Natural killer cell (primary cell): ENCODE measurements around the gene MPHOSPH9. TPM values are rescaled to one million over a fixed set of nuclear protein-coding genes. Genes with fewer than 3 reads are reported as not detected.

ENCODE experiments used
- ATAC-seq, 3 donors: fragments of 150-1000 bp in 2 of 3; fragments of 200-7000 bp in 1 of 3; cut with Tn5 transposase; 1 replicate in 1 of 3; 2 replicates in 2 of 3; pipeline ENCODE4 v1.10.0; 2021; ENCODE audit warnings: mild to moderate bottlenecking in 2 of 3, moderate library complexity in 2 of 3
- DNase-seq, 2 donors: peaks; one replicate each; pipeline versions ENCODE4 v3.0.0 to v3.0.0-alpha.2; 2013 to 2021; ENCODE audit warnings: mixed read lengths in 1 of 2
- H3K27ac ChIP-seq: one replicate; pipeline ENCODE4 v1.5.1; 2013; ENCODE audit warnings: mild to moderate bottlenecking, low read length
- H3K27me3 ChIP-seq: one replicate; pipeline ENCODE4 v1.6.1; 2013; ENCODE audit warnings: low read length; ENCODE audit not compliant: control insufficient read depth, insufficient read depth
- H3K36me3 ChIP-seq: one replicate; pipeline ENCODE4 v1.6.1; 2013; ENCODE audit warnings: low read length; ENCODE audit not compliant: control insufficient read depth, insufficient read depth
- H3K4me1 ChIP-seq: one replicate; pipeline ENCODE4 v1.6.1; 2013; ENCODE audit warnings: low read length; ENCODE audit not compliant: control insufficient read depth, insufficient read depth
- H3K4me3 ChIP-seq: one replicate; pipeline ENCODE4 v1.5.1; 2013; ENCODE audit warnings: low read length
- H3K9me3 ChIP-seq: one replicate; pipeline ENCODE4 v1.6.1; 2013; ENCODE audit warnings: low read length; ENCODE audit not compliant: control insufficient read depth, insufficient read depth
- H3K27ac Mint-ChIP-seq, 2 donors: one replicate each; pipeline ENCODE4 v1.8.0; 2022; ENCODE audit warnings: mild to moderate bottlenecking in 2 of 2, mixed read lengths in 2 of 2, moderate library complexity in 1 of 2
- H3K27me3 Mint-ChIP-seq, 2 donors: one replicate each; pipeline ENCODE4 v1.8.0; 2022; ENCODE audit warnings: low read depth in 2 of 2, mixed read lengths in 2 of 2
- H3K36me3 Mint-ChIP-seq: one replicate; pipeline ENCODE4 v1.8.0; 2022; ENCODE audit warnings: mixed read lengths
- H3K4me1 Mint-ChIP-seq, 2 donors: one replicate each; pipeline ENCODE4 v1.8.0; 2022; ENCODE audit warnings: mixed read lengths in 2 of 2
- H3K4me3 Mint-ChIP-seq: one replicate; pipeline ENCODE4 v1.8.0; 2022; ENCODE audit warnings: mild to moderate bottlenecking, moderate library complexity, mixed read lengths
- H3K9me3 Mint-ChIP-seq, 2 donors: one replicate each; pipeline ENCODE4 v1.8.0; 2022; ENCODE audit warnings: mixed read lengths in 2 of 2
- CTCF ChIP-seq: fragments of 200-600 bp; IDR thresholded peaks from one replicate; pipeline ENCODE4 v1.8.0; 2022; ENCODE audit warnings: antibody characterized with exemption
- WGBS: methylation state at CpG from one replicate; pipeline ENCODE4 v1.1.7; 2013; ENCODE audit warnings: missing lambda C conversion rate; ENCODE audit not compliant: insufficient coverage; 5-methylcytosine and 5-hydroxymethylcytosine counted together
- intact Hi-C: fragments of 100-400 bp; cut with micrococcal nuclease; formaldehyde crosslinking; loops from one replicate; pipeline ENCODE4 v1.14.2; 2022
- total RNA-seq, 4 donors: library from RNA; stranded (reverse); fragments of 120-200 nt in 1 of 4; gene quantifications; one replicate each; pipeline versions ENCODE4 v1.2.3 to v1.2.4, GENCODE V29; 2013 to 2022

MPHOSPH9 gene
- 100 to 1,000 TPM in 2 of 3 donors, 10 to 100 TPM in 1; 97.6 to 114 (median 109) TPM for total RNA-seq
- total RNA-seq (2013), result 131 TPM

DNA sequence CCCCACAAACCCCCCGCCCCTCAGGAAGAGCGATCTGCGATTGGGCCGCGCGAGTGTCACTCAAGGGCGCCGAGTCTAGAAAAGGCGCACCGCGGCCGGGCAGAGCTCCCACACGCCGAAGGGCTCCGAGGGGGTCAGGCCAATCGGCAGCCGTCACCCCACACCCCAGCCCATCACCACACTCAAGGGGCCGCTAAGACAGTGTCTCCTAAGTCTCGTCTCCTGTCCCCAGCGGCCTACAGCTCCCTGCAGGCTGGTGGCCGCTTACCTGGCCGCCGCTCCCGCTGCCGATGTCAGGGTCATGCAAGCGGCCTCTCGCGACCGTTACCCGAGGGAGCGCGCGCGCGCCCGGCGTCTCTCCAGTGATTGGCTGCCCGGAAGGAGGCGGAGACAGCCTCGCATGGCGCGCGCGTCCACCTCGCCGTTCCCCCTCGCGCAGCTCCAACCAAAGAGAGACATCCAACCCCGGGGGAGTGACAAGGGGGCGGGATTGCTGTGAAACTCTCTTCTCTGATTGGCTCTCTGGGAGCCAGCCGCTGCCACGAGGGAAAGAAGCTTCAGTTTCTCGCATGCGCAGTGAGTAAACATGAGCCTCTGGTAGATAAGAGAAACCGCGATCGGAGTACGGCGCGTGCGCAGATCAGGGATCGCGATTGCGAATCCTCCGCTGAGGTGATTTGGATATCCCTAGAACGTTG is at the start of gene MPHOSPH9, which contains the start of gene MTRFR:
Gene MPHOSPH9, minus strand, starts transcription at position 335 of the 698 bp plus-strand sequence. CDS start 2,777 bp downstream, outside the sequence.
Gene MTRFR, plus strand, starts transcription at position 630 of the 698 bp plus-strand sequence. CDS start 20,239 bp downstream, outside the sequence.
- Histone ChIP-seq H3K36me3 (no peaks in the 10 kb centered on the region), H3K4me3 (peak within 1 kb of the TSS; percentile 92), H3K27me3 (no peaks in the 10 kb centered on the region), H3K9me3 (no peaks in the 10 kb centered on the region), H3K4me1 (peaks cover 50% of the 10 kb centered on the region), H3K27ac (peak within 1 kb of the TSS; percentile 86)
- no peaks in the 10 kb centered on the region for H3K27me3 Mint-ChIP-seq
- TF ChIP-seq CTCF, result no peak
- ATAC-seq, result peak; percentile 91 to 98 (median 92)
- peak; percentile 98 to 99 for DNase-seq
- no peaks in the 10 kb centered on the region for H3K36me3 Mint-ChIP-seq
- H3K27ac Mint-ChIP-seq, result peak within 1 kb of the TSS; percentile 99
- no peaks in the 10 kb centered on the region for H3K9me3 Mint-ChIP-seq
- intact Hi-C loops, result loop anchor here (2.0 to 10.0 kb wide), 5 partner anchors 78 to 258 kb away; partner anchors contain the start of genes OGFOD2, PITPNM2 and SBNO1
- H3K4me3 Mint-ChIP-seq, result peak within 1 kb of the TSS; percentile 98
- under 1% methylated on average over 66 of the region's 66 CpGs for WGBS
- H3K4me1 Mint-ChIP-seq, result peaks cover 60 to 64% of the 10 kb centered on the region in 2 donors

DNA sequence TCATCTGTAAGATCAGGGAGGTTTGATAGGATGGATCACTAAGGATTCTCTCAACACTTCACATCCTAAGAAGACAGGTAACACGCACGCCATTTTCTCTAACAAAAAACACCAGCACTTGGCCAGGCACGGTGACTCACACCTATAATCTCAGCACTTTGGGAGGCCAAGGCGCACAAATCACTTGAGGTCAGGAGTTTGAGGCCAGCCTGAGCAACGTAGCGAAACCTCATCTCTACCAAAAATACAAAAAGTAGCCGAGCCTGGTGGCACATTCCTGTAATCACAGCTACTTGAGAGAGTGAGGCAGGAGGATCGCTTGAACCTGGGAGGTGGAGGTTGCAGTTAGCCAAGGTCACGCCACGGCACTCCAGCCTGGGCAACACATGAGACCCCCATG is 49.2 kb upstream of the MPHOSPH9 start:
- Histone ChIP-seq H3K27ac (no peak overlapping the region), H3K36me3 (no peaks in the 10 kb centered on the region), H3K27me3 (no peaks in the 10 kb centered on the region), H3K4me3 (no peak overlapping the region), H3K9me3 (no peaks in the 10 kb centered on the region), H3K4me1 (no peaks in the 10 kb centered on the region)
- Mint-ChIP-seq H3K9me3 (no peaks in the 10 kb centered on the region), H3K27ac (no peak overlapping the region), H3K4me3 (no peak overlapping the region), H3K27me3 (no peaks in the 10 kb centered on the region), H3K36me3 (no peaks in the 10 kb centered on the region), H3K4me1 (no peaks in the 10 kb centered on the region)
- intact Hi-C loops, result no loop called here
- ATAC-seq (no peak), DNase-seq (no peak)
- WGBS, result 88% methylated on average over 7 of the region's 10 CpGs
- no peak for TF ChIP-seq CTCF

- intact Hi-C loops, result no loop called here
- no peak for DNase-seq
- no peaks in the 10 kb centered on the region for H3K4me1 Mint-ChIP-seq
- no peak overlapping the region for H3K27ac ChIP-seq
- no peaks in the 10 kb centered on the region for H3K27me3 ChIP-seq
- H3K27ac Mint-ChIP-seq, result no peak overlapping the region
- no CpG with 5 or more reads among the region's 2 CpGs for WGBS
- H3K9me3 ChIP-seq, result no peaks in the 10 kb centered on the region
- no peaks in the 10 kb centered on the region for H3K27me3 Mint-ChIP-seq
- no peak for ATAC-seq
- H3K4me3 ChIP-seq, result no peak overlapping the region
- no peaks in the 10 kb centered on the region for H3K9me3 Mint-ChIP-seq
- H3K4me1 ChIP-seq, result no peaks in the 10 kb centered on the region
- no peak overlapping the region for H3K4me3 Mint-ChIP-seq
- TF ChIP-seq CTCF, result no peak
- H3K36me3 Mint-ChIP-seq, result no peaks in the 10 kb centered on the region
- H3K36me3 ChIP-seq, result no peaks in the 10 kb centered on the region
These were observed 48.0 kb upstream of the MPHOSPH9 start for GRCh38 chr12:123280971-123281370.
